ENCODE measurements around the gene MED15.

DNA sequence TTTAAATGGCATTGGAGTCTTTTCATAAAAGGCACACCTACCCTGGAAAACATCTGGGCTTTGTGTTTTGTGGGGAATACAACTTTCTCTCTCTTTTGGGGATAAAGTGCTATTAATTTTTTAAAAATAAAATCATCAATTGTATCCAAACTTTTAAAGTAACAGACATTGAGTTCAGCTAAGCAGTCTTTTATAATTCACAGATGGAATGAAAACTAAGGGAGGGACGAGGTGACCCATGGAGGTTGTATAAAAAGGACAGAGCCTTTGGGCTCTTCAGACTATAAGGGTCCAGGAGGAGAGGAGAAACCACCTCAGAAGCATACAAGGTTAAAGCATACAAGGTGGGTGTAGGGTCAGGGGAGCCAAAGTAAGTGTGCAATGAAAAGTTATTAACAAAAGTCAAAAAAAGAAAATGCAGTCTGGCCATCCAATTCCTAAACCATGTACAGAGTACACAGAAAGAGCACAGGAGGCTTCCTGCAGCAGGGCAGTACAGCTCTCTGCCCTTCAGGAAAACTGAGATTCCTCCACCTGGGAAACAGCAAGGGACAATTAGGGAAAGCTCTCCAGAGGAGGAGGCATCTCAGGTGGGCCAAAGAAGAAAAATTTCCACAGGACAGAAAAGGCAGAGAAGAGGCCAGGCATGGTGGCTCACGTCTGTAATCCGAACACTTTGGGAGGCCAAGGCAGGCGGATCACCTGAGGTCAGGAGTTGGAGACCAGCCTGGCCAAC is 22.3 kb upstream of the MED15 start:
- TF ChIP-seq POLR2A (IDR thresholded peaks at IDR 0.05) = no peak
- TF ChIP-seq, protein P1, sequence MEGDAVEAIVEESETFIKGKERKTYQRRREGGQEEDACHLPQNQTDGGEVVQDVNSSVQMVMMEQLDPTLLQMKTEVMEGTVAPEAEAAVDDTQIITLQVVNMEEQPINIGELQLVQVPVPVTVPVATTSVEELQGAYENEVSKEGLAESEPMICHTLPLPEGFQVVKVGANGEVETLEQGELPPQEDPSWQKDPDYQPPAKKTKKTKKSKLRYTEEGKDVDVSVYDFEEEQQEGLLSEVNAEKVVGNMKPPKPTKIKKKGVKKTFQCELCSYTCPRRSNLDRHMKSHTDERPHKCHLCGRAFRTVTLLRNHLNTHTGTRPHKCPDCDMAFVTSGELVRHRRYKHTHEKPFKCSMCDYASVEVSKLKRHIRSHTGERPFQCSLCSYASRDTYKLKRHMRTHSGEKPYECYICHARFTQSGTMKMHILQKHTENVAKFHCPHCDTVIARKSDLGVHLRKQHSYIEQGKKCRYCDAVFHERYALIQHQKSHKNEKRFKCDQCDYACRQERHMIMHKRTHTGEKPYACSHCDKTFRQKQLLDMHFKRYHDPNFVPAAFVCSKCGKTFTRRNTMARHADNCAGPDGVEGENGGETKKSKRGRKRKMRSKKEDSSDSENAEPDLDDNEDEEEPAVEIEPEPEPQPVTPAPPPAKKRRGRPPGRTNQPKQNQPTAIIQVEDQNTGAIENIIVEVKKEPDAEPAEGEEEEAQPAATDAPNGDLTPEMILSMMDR (IDR thresholded peaks at IDR 0.05) = no peak
